A549 (cell line): ENCODE results near the gene MBL2. TPM values are rescaled to one million over a fixed set of nuclear protein-coding genes. Genes with fewer than 3 reads are reported as not detected.

Experiments
- ATAC-seq, 2 experiments: fragments of 200-7000 bp in 1 of 2; fragments of >200 bp in 1 of 2; cut with Nextera tagmentation in 1 of 2; cut with Tn5 transposase in 1 of 2; 3 replicates each; pipeline versions ENCODE4 v1.8.0 to v1.9.1; 2018 to 2020; ENCODE audit warnings: mild to moderate bottlenecking in 1 of 2, moderate library complexity in 1 of 2
- CTCF ChIA-PET: fragments of 300-600 bp; sonication (Branson Sonifier 250); formaldehyde crosslinking; extraction: SDS; loops from one replicate; lab custom pipeline; 2021; ENCODE audit warnings: antibody characterized with exemption, inconsistent platforms; lab: Yijun Ruan, JAX
- POLR2A ChIA-PET: fragments of 350-600 bp; formaldehyde crosslinking; extraction: SDS; loops from one replicate; lab custom pipeline; 2021; ENCODE audit warnings: antibody characterized with exemption, inconsistent platforms; lab: Yijun Ruan, JAX
- DNase-seq, 2 experiments: peaks; one replicate each; pipeline versions ENCODE4 v3.0.0 to v3.0.0-alpha.2; 2011 to 2016; ENCODE audit warnings: low read depth in 1 of 2, low spot score in 1 of 2
- FAIRE-seq: peaks from 2 replicates; lab custom pipeline; 2011; peaks lifted over from hg19 to GRCh38; lab: Jason Lieb, UNC
- H3K27ac ChIP-seq, 2 experiments: fragments of >200 bp; sonication (Bioruptor Twin); formaldehyde crosslinking; 3 replicates each; pipeline ENCODE4 v1.5.1; 2016 to 2017
- H3K4me1 ChIP-seq: fragments of >200 bp; sonication (Bioruptor Twin); formaldehyde crosslinking; 3 replicates; pipeline ENCODE4 v1.6.1; 2016
- H3K4me2 ChIP-seq: fragments of >200 bp; sonication (Bioruptor Twin); formaldehyde crosslinking; 3 replicates; pipeline ENCODE4 v1.6.1; 2016
- H3K4me3 ChIP-seq: fragments of >200 bp; sonication (Bioruptor Twin); formaldehyde crosslinking; 3 replicates; pipeline ENCODE4 v1.5.1; 2016
- H3K9me3 ChIP-seq: fragments of >200 bp; sonication (Bioruptor Twin); formaldehyde crosslinking; 3 replicates; pipeline ENCODE4 v1.6.1; 2016
- CBX2 ChIP-seq: fragments of 200-600 bp; sonication (generic); IDR thresholded peaks from 2 replicates; pipeline ENCODE4 v1.6.1; 2016; ENCODE audit warnings: low read depth, mild to moderate bottlenecking, borderline replicate concordance
- CBX8 ChIP-seq: fragments of 200-600 bp; sonication (generic); IDR thresholded peaks from 2 replicates; pipeline ENCODE4 v1.6.1; 2016
- CEBPB ChIP-seq, 2 experiments: fragments of >200 bp in 1 of 2; sonication (Bioruptor Twin) in 1 of 2; formaldehyde crosslinking in 1 of 2; IDR thresholded peaks; 2 replicates each; pipeline ENCODE4 v1.6.1; 2012 to 2016
- CHD2 ChIP-seq: fragments of 150-350 bp; IDR thresholded peaks from 2 replicates; pipeline ENCODE4 v1.6.1; 2014; ENCODE audit warnings: low read length; ENCODE audit not compliant: partially characterized antibody
- EHMT2 ChIP-seq: fragments of 200-600 bp; sonication (generic); IDR thresholded peaks from 2 replicates; pipeline ENCODE4 v1.6.1; 2016; ENCODE audit warnings: antibody characterized with exemption, low read depth, mild to moderate bottlenecking, moderate library complexity
- ELK1 ChIP-seq: fragments of 150-350 bp; IDR thresholded peaks from 2 replicates; pipeline ENCODE4 v1.6.1; 2014; ENCODE audit warnings: low read depth, mild to moderate bottlenecking, low read length
- EP300 ChIP-seq, 2 experiments: fragments of >200 bp; sonication (Bioruptor Twin); formaldehyde crosslinking; IDR thresholded peaks; 2 replicates in 1 of 2; 3 replicates in 1 of 2; pipeline ENCODE4 v1.6.1; 2016 to 2017
- HDAC2 ChIP-seq: fragments of 200-600 bp; sonication (generic); IDR thresholded peaks from 2 replicates; pipeline ENCODE4 v1.6.1; 2016
- HEYL ChIP-seq: fragments of 250-450 bp; sonication (Bioruptor Pico); IDR thresholded peaks from 2 replicates; pipeline ENCODE4 v1.8.0; 2021; ENCODE audit warnings: mild to moderate bottlenecking, moderate library complexity
- HOXA7 ChIP-seq: fragments of 250-450 bp; sonication (Bioruptor Pico); IDR thresholded peaks from 2 replicates; pipeline ENCODE4 v1.5.0; 2020; ENCODE audit warnings: mild to moderate bottlenecking, moderate library complexity
- HOXB13 ChIP-seq: fragments of 250-450 bp; sonication (Bioruptor Pico); IDR thresholded peaks from 2 replicates; pipeline ENCODE4 v1.5.0; 2020; ENCODE audit warnings: low read depth, mild to moderate bottlenecking, moderate library complexity
- HOXB5 ChIP-seq: fragments of 250-450 bp; sonication (Bioruptor Pico); IDR thresholded peaks from 2 replicates; pipeline ENCODE4 v1.5.0; 2020; ENCODE audit warnings: mild to moderate bottlenecking, moderate library complexity
- JUNB ChIP-seq: fragments of >200 bp; sonication (Bioruptor Twin); formaldehyde crosslinking; IDR thresholded peaks from 2 replicates; pipeline ENCODE4 v1.6.1; 2016
- MAZ ChIP-seq: fragments of 150-350 bp; IDR thresholded peaks from 2 replicates; pipeline ENCODE4 v1.6.1; 2014; ENCODE audit warnings: antibody characterized with exemption, low read depth, low read length, borderline replicate concordance
- NPAS2 ChIP-seq: fragments of 250-450 bp; sonication (Bioruptor Pico); IDR thresholded peaks from 2 replicates; pipeline ENCODE4 v1.8.0; 2022; ENCODE audit warnings: mild to moderate bottlenecking, moderate library complexity, borderline replicate concordance
- PHF8 ChIP-seq: fragments of 200-600 bp; sonication (generic); IDR thresholded peaks from 2 replicates; pipeline ENCODE4 v1.6.1; 2016; ENCODE audit warnings: low read depth, mild to moderate bottlenecking, antibody characterized with exemption, moderate library complexity, borderline replicate concordance
- RAD21 ChIP-seq, 2 experiments: fragments of >200 bp in 1 of 2; sonication (Bioruptor Twin) in 1 of 2; formaldehyde crosslinking in 1 of 2; IDR thresholded peaks in 1 of 2; conservative IDR thresholded peaks in 1 of 2; 2 replicates in 1 of 2; 3 replicates in 1 of 2; pipeline ENCODE4 v1.6.1; 2012 to 2018; ENCODE audit warnings: inconsistent platforms in 1 of 2
- RARB ChIP-seq: fragments of 250-450 bp; sonication (Bioruptor Pico); IDR thresholded peaks from 2 replicates; pipeline ENCODE4 v1.8.0; 2021; ENCODE audit warnings: mild to moderate bottlenecking, moderate library complexity
- RCOR1 ChIP-seq: fragments of 150-350 bp; IDR thresholded peaks from 2 replicates; pipeline ENCODE4 v1.6.1; 2014; ENCODE audit warnings: antibody characterized with exemption, low read length, low read depth
- SREBF2 ChIP-seq: fragments of 450-650 bp; IDR thresholded peaks from 2 replicates; pipeline ENCODE4 v1.6.1; 2014; ENCODE audit warnings: mild to moderate bottlenecking, moderate library complexity
- TP53 ChIP-seq: fragments of 250-450 bp; sonication (Bioruptor Pico); IDR thresholded peaks from 2 replicates; pipeline ENCODE4 v1.5.0; 2021; ENCODE audit warnings: mild to moderate bottlenecking, moderate library complexity
- ZFP36 ChIP-seq: fragments of 450-650 bp; IDR thresholded peaks from 2 replicates; pipeline ENCODE4 v1.6.1; 2014; ENCODE audit warnings: borderline replicate concordance; ENCODE audit not compliant: partially characterized antibody
- WGBS: methylation state at CpG from one replicate; pipeline ENCODE4 v1.1.6; 2017; ENCODE audit errors: missing lambda C conversion rate; 5-methylcytosine and 5-hydroxymethylcytosine counted together
- polyA plus RNA-seq, 4 experiments: library from polyadenylated mRNA; depleted of rRNA in 3 of 4; stranded (reverse); fragments of >200 nt; fragmentation: RNase III in 1 of 4; extraction: RNeasy Plus Mini Kit Qiagen cat#74134 plus additional on column Dnase treatment in 1 of 4; gene quantifications; 2 replicates in 3 of 4; 3 replicates in 1 of 4; pipeline ENCODE4 v1.2.3, GENCODE V29; 2011 to 2017
- TF ChIP-seq, protein P1 (sequence below): fragments of >200 bp; sonication (Bioruptor Twin); formaldehyde crosslinking; IDR thresholded peaks from 2 replicates; pipeline ENCODE4 v1.6.1; 2016
- TF ChIP-seq, protein P2 (sequence below): fragments of >200 bp; sonication (Bioruptor Twin); formaldehyde crosslinking; IDR thresholded peaks from 3 replicates; pipeline ENCODE4 v1.6.1; 2016

MBL2 gene
- polyA plus RNA-seq, 2 of the 4 experiments (the other 2 are of a cell fraction): not detected

DNA sequence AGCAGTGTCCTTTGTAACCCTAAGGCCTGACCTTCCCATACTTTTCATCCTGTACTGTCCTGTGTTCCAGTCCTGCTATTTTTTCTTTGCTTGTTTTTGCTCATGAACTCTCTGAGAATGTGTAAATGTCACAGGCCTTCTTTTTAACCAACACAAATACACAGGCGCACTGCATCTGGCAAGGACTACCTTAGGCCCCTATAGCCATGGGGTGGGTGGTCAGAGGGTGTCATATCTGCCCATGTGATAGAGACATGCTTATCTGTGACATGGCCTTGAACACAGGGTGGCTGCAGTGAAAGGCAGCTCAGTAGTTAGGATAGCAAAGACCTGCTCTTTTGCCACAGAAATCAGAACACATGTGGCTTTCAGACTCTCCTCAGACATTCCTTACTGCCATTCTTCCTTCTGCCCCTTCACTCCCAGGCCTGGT, 3.9 kb upstream of the MBL2 start:
- no peak for ATAC-seq
- POLR2A ChIA-PET: no interaction called here
- Histone ChIP-seq H3K4me2 (no peak overlapping the region), H3K9me3 (no peaks in the 10 kb centered on the region), H3K4me3 (no peak overlapping the region)
- CTCF ChIA-PET: interaction anchor here (1.2 to 5.8 kb wide), 3 partner anchors 15 to 132 kb away, joined by 4 to 61 read pairs (median 6); no protein-coding TSS in a partner anchor
- TF ChIP-seq RAD21 (conservative IDR thresholded peaks at IDR 0.05 in 1 of 2, IDR thresholded peaks at IDR 0.05 in 1 of 2) (no peak), HOXB13 (CRISPR knock-in tag) (no peak), PHF8 (no peak), EP300 (IDR thresholded peaks at IDR 0.05) (no peak), EHMT2 (no peak), SREBF2 (no peak), HDAC2 (no peak), RARB (CRISPR knock-in tag) (no peak)
- TF ChIP-seq, protein P1, sequence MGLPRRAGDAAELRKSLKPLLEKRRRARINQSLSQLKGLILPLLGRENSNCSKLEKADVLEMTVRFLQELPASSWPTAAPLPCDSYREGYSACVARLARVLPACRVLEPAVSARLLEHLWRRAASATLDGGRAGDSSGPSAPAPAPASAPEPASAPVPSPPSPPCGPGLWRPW: no peak
- TF ChIP-seq, all 56 proteins: peak for 0
- H3K27ac ChIP-seq: no peak overlapping the region
- no peak for DNase-seq
- 10% methylated on average over 1 of the region's 1 CpG for WGBS
- no peak for FAIRE-seq
- no peaks in the 10 kb centered on the region for H3K4me1 ChIP-seq

DNA sequence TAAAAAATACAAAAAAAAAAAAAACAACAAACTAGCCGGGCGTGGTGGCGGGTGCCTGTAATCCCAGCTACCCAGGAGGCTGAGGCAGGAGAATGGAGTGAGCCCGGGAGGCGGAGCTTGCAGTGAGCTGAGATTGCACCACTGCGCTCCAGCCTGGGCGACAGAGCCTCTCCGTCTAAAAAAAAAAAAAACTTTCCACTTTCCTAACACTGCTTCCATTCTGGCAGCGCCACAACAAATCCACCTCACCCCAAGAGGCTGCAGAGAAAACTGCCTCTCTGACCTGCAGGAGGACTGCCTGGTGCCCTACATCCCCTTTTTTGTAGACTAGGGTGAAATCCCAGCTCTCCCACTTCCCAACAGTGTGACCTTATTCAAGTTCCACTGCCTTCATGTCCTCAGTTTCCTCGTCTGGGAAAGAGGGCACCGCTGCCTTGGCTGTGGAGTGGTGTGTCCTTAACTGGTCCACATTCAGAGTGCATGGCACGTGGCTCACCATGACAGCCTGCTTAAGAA, 2.6 kb upstream of the MBL2 start:
- CTCF ChIA-PET: interaction anchor here (0.6 to 1.4 kb wide), 3 partner anchors 13 to 131 kb away, joined by 4 to 6 read pairs (median 5); no protein-coding TSS in a partner anchor
- H3K4me2 ChIP-seq: no peak overlapping the region
- POLR2A ChIA-PET: no interaction called here
- H3K4me1 ChIP-seq: no peaks in the 10 kb centered on the region
- FAIRE-seq (no peak), DNase-seq (no peak)
- no peak overlapping the region for H3K27ac ChIP-seq
- TF ChIP-seq HEYL (CRISPR knock-in tag) (no peak), ZFP36 (no peak), CBX2 (no peak), NPAS2 (no peak)
- TF ChIP-seq, all 56 proteins: peak for 0
- WGBS: 72% methylated on average over 12 of the region's 12 CpGs
- Histone ChIP-seq H3K9me3 (no peaks in the 10 kb centered on the region), H3K4me3 (no peak overlapping the region)
- no peak for ATAC-seq

- no peak for DNase-seq
- ATAC-seq: no peak
- H3K9me3 ChIP-seq: no peaks in the 10 kb centered on the region
- H3K27ac ChIP-seq: no peak overlapping the region
- H3K4me1 ChIP-seq: no peaks in the 10 kb centered on the region
- TF ChIP-seq TP53 (CRISPR knock-in tag): no peak
- TF ChIP-seq, all 56 proteins: peak for 0
- ChIA-PET POLR2A (no interaction called here), CTCF (no interaction called here)
- FAIRE-seq: no peak
- Histone ChIP-seq H3K4me3 (no peak overlapping the region), H3K4me2 (no peak overlapping the region)
- WGBS: 60% methylated on average over 8 of the region's 8 CpGs
Measured at GRCh38 chr10:52774600-52775106, 2.1 kb upstream of the MBL2 start.

- FAIRE-seq (no peak), ATAC-seq (no peak), DNase-seq (no peak)
- Histone ChIP-seq H3K4me2 (no peak overlapping the region), H3K4me1 (no peaks in the 10 kb centered on the region), H3K4me3 (no peak overlapping the region), H3K27ac (no peak overlapping the region), H3K9me3 (no peaks in the 10 kb centered on the region)
- 41% methylated on average over 2 of the region's 2 CpGs for WGBS
- ChIA-PET CTCF (no interaction called here), POLR2A (no interaction called here)
- TF ChIP-seq CBX8 (no peak), CEBPB (IDR thresholded peaks at IDR 0.05) (no peak), CHD2 (no peak), JUNB (no peak), HOXA7 (no peak), MAZ (no peak), RCOR1 (no peak), ELK1 (no peak), HOXB5 (CRISPR knock-in tag) (no peak)
- TF ChIP-seq, protein P2, sequence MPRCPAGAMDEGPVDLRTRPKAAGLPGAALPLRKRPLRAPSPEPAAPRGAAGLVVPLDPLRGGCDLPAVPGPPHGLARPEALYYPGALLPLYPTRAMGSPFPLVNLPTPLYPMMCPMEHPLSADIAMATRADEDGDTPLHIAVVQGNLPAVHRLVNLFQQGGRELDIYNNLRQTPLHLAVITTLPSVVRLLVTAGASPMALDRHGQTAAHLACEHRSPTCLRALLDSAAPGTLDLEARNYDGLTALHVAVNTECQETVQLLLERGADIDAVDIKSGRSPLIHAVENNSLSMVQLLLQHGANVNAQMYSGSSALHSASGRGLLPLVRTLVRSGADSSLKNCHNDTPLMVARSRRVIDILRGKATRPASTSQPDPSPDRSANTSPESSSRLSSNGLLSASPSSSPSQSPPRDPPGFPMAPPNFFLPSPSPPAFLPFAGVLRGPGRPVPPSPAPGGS: no peak
Measured at GRCh38 chr10:52774182-52774581, 1.6 kb upstream of the MBL2 start.
